Astrocyte of the spinal cord (primary cell): ENCODE results near the gene FGF14.
"Not testable (repeated sequence)": the region's sequence is repeated elsewhere in the genome, so short reads cannot be mapped to it uniquely, and the experiment has no call there.

ENCODE experiments used
- DNase-seq: peaks from one replicate; pipeline ENCODE4 v3.0.0; 2011; ENCODE audit warnings: low read depth, low spot score
- H3K4me3 ChIP-seq: 2 replicates; pipeline ENCODE4 v1.5.1; 2011; ENCODE audit warnings: low read depth, mild to moderate bottlenecking, low read length, moderate library complexity
- CTCF ChIP-seq: IDR thresholded peaks from 2 replicates; pipeline ENCODE4 v1.5.1; 2012; ENCODE audit warnings: low read depth, mild to moderate bottlenecking, low read length, inconsistent platforms
- in situ Hi-C: cut with HindIII; loops from 2 replicates; pipeline ENCODE4 v1.10.0; 2017; ENCODE audit warnings: low sequenced_read_pairs

FGF14 gene

GRCh38 chr13:102089177-102089576 is 312.7 kb downstream of the FGF14 start:
- peak; percentile 20 for DNase-seq
- H3K4me3 ChIP-seq, result no peak overlapping the region
- TF ChIP-seq CTCF, result peak; percentile 24
- in situ Hi-C loops, result no loop called here

- in situ Hi-C loops, result no loop called here
- DNase-seq, result no peak
- no peak for TF ChIP-seq CTCF
Measured at GRCh38 chr13:102073251-102073650, 328.6 kb downstream of the FGF14 start.

GRCh38 chr13:102071711-102072110 is 330.1 kb downstream of the FGF14 start:
- H3K4me3 ChIP-seq, result no peak overlapping the region
- no peak for DNase-seq
- no peak for TF ChIP-seq CTCF
- in situ Hi-C loops, result no loop called here

More at GRCh38 chr13:102073251-102073650, 328.6 kb downstream of the FGF14 start:
- no peak overlapping the region for H3K4me3 ChIP-seq

- DNase-seq, H3K4me3 ChIP-seq, in situ Hi-C loops: not testable (repeated sequence)
Measured at GRCh38 chr13:102068323-102068722, 333.5 kb downstream of the FGF14 start.

- no peak for DNase-seq
- no peak overlapping the region for H3K4me3 ChIP-seq
- no peak for TF ChIP-seq CTCF
- in situ Hi-C loops, result no loop called here
Measured at GRCh38 chr13:102055090-102055779, 346.6 kb downstream of the FGF14 start.

- no peak overlapping the region for H3K4me3 ChIP-seq
- TF ChIP-seq CTCF, result no peak
- no peak for DNase-seq
- in situ Hi-C loops, result no loop called here
Measured at GRCh38 chr13:102049853-102050252, 352.0 kb downstream of the FGF14 start.

GRCh38 chr13:102045731-102046130 is 356.1 kb downstream of the FGF14 start:
- no peak for DNase-seq
- no peak for TF ChIP-seq CTCF
- no peak overlapping the region for H3K4me3 ChIP-seq
- in situ Hi-C loops, result no loop called here
